Measurements from ENCODE around the gene LTBP1. TPM values are rescaled to one million over a fixed set of nuclear protein-coding genes. Genes with fewer than 3 reads are reported as not detected.
"Not testable (repeated sequence)": the region's sequence is repeated elsewhere in the genome, so short reads cannot be mapped to it uniquely, and the experiment has no call there.

The LTBP1 gene
- total RNA-seq, 1 donor from 2014 or later: 36.1 TPM

GRCh38 chr2:33135645-33136044, 188.9 kb downstream of the LTBP1 start:
- peak in 1 of 2 donors; percentile 6 for DNase-seq (ENCODE audit: low read depth in 2 of 2)

GRCh38 chr2:33136056-33136455, 189.3 kb downstream of the LTBP1 start:
- DNase-seq (ENCODE audit: low read depth in 2 of 2): peak; percentile 37 to 73

DNA sequence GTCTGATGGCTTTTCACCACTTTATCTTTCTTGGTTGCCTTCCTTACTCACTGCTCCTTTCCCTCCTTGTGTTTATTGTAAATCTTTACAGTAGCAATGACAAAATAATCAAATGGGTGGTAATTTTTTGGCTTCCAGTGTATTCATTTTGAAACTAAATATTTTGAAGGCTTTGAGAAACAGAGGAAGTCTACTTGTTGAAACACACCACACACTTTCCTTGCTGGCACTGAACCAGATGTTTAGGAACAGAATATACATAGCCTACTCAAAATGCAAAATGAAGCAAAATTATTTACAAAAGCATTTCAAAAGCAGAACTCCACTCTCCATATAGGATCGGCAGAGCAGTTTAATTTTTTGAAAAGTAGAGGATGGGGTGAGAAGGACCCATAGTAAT, 189.8 kb downstream of the LTBP1 start:
- peak in 1 of 2 donors; percentile 39 for DNase-seq (ENCODE audit: low read depth in 2 of 2)

- peak in 1 of 2 donors; percentile 8 for DNase-seq (ENCODE audit: low read depth in 2 of 2)
Observed at GRCh38 chr2:33137331-33137730, 190.6 kb downstream of the LTBP1 start.

DNA sequence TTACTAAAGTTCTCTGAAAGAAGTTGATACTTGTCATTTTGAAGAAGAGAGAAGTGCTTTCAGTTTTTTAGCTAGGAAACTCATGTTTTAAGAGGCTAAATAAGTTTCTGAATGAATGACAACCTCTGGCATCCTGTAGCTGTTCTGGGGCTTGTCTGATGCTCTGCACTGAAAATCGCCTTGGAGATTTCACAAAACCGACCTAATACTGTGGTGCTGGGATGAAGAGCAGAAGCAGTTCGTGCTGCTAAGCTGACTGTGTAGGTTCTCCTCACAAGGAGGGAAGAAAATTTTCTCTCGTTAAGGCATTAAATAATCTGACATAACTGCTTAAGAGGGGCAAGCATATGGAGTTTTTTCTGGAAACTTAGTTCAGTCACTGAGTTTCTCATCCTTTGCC, 193.2 kb downstream of the LTBP1 start:
- DNase-seq (ENCODE audit: low read depth in 2 of 2): no peak

DNA sequence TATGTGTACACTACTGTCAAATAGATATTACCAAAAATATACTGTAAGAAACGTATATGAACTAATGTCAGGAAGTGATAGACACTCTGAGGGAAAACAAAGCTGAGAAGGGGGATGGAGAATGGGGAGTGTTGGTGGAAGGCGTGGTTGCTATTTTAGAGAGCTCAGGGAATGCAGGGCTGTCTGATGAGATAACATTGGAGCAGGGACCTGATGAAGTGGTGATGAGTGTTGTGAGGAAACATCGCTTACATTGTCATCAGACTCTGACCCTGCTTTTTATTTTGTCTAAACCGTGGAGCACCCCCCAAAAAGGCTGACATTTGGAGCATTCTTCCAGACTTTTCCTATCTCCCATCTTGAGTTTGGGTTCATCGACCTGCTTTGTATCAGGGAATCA, 194.7 kb downstream of the LTBP1 start:
- no peak for DNase-seq (ENCODE audit: low read depth in 2 of 2)

DNA sequence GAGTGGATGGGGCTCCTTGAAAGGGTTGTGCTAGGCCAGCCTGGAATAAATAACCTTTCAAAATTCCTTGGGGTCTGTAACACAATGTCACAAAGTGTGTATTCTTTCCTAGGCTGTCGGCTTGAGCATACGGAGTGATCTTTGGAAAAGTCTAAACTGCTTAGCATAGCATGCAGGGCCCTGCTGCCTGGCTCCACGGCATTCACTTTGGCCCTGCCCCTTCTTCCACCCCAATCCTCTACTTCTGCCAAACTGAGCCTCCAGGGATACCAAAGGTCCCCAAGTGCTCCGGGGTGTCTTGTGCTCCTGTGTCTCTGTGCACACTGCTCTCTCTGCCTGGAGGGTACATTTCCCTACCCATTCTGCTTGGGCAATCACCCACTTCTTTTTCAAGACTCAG, 196.1 kb downstream of the LTBP1 start:
- no peak for DNase-seq (ENCODE audit: low read depth in 2 of 2)

GRCh38 chr2:33144243-33144642, 197.5 kb downstream of the LTBP1 start:
- no peak for DNase-seq (ENCODE audit: low read depth in 2 of 2)

GRCh38 chr2:33145459-33145858, 198.7 kb downstream of the LTBP1 start:
- DNase-seq (ENCODE audit: low read depth in 2 of 2): no peak

DNA sequence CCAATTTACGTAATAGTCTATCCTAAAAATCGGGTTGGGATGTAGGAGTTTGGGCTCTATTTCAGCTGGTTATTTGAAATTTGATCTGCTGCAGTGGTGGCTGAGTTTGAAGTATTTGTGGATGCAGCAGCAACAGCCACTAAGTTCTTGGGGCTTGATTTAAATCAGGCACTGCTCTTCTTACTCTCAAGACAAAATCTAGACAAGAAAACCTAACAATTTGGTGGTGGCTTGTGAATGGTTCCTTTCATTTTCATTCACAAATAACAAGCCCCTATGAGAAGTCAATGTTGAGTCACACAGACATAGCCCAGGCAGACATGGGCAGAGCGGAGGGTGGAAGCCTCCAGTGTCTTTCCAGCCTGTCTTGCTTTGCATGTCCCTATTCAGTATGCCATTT, 199.3 kb downstream of the LTBP1 start:
- DNase-seq (ENCODE audit: low read depth in 2 of 2): no peak

DNA sequence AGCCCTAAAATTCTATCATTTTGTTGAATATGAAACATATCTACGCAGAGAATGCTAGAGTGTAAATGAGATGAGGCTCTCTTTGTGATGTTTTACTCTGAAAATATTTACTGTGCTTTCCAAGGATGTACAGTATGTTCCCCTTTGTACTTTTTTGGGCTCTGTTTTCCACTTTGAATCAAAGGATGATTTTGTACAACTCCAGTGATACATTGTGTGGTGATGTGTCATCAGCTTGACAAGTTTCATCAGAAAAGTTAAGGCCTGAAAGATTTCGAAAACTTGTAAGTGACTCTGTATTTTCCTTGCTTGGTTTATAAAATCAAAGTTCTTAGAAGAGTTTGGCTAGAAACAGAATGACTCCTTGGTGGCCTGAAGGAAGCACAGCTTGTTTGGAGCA, 206.3 kb downstream of the LTBP1 start:
- DNase-seq (ENCODE audit: low read depth in 2 of 2): peak in 1 of 2 donors; percentile 7

GRCh38 chr2:33158482-33159003, 211.8 kb downstream of the LTBP1 start:
- peak in 1 of 2 donors; percentile 63 for DNase-seq (ENCODE audit: low read depth in 2 of 2)

DNA sequence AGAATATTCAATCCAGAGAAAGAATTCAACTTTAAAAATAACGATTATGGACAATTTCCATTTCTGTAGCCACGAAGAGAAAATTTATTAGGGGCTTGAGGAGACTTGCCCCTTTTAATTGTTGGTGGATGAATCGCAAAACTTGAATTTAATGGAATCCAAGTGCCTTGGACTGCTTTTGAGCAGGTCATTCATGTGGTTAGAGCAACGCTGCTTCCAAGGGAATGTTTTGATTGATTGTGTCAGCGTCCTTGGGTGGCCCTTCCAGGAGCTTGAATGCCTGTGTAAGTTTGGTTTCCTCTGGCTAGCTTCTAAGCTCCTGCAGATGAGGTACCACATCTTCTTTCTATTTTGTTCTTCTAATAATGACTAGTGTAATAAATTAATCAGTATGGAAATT, 213.4 kb downstream of the LTBP1 start:
- peak in 1 of 2 donors; percentile 7 for DNase-seq (ENCODE audit: low read depth in 2 of 2)

DNA sequence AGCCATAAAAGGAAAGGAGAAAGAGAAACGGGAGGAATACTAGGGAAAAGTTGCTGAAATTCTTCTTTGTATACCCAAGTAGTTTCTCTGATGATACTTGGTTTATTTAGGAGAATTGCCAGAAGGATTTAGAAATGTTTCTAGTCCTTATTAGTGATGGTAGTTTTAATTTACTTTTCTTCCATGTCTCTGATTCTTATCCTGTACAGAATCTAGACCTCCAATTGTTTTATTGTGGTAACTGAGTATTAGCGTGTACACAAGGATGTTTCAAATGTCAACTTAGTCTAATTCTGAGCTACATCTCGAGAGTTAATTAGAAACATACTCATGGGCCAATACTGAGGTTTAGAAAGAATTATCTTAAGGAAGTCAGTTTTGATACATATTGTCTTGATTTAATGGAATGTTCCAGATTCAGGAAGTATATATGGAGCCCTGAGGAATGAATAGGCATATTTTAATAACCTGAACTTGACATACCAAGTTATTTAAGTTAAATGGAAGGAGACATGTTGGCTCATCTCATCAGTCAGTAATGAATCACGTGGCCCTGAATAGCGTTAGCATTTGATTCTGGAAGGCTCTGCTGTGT, 219.6 kb downstream of the LTBP1 start:
- DNase-seq (ENCODE audit: low read depth in 2 of 2): peak in 1 of 2 donors; percentile 22

- DNase-seq (ENCODE audit: low read depth in 2 of 2): no peak
Observed at GRCh38 chr2:33167622-33168245, 221.0 kb downstream of the LTBP1 start.

GRCh38 chr2:33168425-33168824, 221.7 kb downstream of the LTBP1 start:
- no peak for DNase-seq (ENCODE audit: low read depth in 2 of 2)

GRCh38 chr2:33168922-33169321, 222.2 kb downstream of the LTBP1 start:
- DNase-seq (ENCODE audit: low read depth in 2 of 2): no peak

GRCh38 chr2:33170251-33170650, 223.5 kb downstream of the LTBP1 start:
- DNase-seq (ENCODE audit: low read depth in 2 of 2): not testable (repeated sequence)

- no peak for DNase-seq (ENCODE audit: low read depth in 2 of 2)
Observed at GRCh38 chr2:33177627-33178026, 230.9 kb downstream of the LTBP1 start.

GRCh38 chr2:33178209-33178608, 231.5 kb downstream of the LTBP1 start:
- DNase-seq (ENCODE audit: low read depth in 2 of 2): no peak

DNA sequence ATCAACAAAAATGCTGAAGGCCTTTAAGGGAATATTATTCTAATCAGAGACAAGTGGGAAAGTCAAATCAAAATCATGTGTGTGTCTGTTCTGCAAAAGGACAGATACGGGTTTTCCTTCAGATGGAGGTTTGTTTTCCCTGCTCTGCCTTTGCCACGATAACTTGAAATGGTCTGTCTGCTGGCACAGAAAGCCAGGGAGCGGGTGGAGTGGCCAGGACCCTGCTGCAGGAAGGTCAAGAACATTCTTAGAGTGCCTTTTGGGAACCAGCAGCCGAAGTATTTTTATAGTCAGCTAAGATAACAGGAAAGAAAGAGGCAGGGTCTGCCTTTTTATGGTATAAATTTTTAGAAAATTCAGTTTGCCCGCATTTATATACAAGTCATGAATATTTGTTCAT, 234.2 kb downstream of the LTBP1 start:
- DNase-seq (ENCODE audit: low read depth in 2 of 2): no peak

GRCh38 chr2:33181466-33181865, 234.7 kb downstream of the LTBP1 start:
- DNase-seq (ENCODE audit: low read depth in 2 of 2): no peak

- no peak for DNase-seq (ENCODE audit: low read depth in 2 of 2)
Observed at GRCh38 chr2:33184041-33184440, 237.3 kb downstream of the LTBP1 start.

Data from lung microvascular endothelial cell (primary cell).